HG03045 (cell line): ENCODE measurements around the gene INSYN1.
"Not testable (repeated sequence)": the region's sequence is repeated elsewhere in the genome, so short reads cannot be mapped to it uniquely, and the experiment has no call there.

Experiments used
- ATAC-seq: cut with Tn5 transposase; IDR thresholded peaks from one replicate; pipeline ENCODE4 v1.9.1; 2021; ENCODE audit warnings: mild to moderate bottlenecking, moderate library complexity; ENCODE audit not compliant: unreplicated experiment

INSYN1 gene

DNA sequence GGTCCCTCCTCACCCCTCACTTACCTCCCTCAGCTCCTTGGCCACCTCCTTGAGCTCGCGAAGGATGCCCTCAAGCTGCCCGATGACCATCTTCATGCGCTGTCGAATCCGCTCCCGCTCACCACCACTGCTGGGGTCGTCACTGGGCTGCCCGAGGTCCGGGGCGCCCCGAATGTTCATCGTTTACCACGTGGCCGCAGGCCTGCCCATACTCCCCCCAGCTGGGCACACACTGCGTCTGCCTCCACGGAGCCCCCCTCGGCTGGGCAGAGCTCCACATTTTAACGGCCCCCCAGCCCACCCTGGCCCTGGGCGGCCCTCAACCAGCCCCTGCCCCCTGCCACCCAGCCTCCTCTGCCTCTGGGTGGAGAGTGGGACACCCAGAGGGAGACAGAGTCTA lies 2.2 kb downstream of the INSYN1 start:
- no peak for ATAC-seq

DNA sequence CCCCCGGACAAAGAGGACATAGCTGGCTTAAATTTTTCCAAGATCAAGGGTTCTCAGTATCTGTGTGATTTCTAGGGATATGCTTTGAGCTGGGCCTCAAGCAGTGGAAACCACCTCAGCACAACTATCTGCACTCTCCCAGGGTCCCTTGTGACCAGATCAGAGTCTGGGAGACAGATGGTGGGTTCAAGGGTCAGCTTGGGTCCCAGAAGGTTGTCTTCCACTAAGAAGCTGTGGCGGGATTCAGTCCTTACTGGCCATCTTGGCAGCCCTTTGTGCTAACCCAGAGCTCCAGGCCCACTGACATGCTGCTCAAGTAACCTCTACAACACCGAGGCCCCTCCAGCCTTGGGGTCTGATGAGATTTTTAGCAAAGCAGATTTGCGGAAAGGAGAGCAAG lies 2.7 kb downstream of the INSYN1 start:
- ATAC-seq, result no peak

DNA sequence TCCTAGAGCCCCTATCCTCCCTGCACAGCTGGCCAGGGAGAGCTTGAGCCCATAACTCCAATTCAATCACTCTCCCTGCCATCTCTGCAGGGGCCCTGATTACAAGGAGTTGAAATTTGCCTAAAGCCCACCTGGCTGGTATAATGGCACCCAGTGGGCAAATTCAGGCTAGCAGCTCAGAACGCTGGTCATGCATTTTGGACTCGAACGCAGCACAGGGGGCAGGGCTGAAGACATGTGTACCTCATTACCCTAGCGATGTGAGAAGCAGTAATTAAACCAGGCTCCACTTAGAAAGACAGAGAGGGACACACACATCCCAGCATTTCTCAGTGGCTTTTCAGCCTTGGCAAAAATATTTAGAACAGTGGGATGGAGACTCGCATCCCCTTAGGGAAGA lies 3.2 kb downstream of the INSYN1 start:
- ATAC-seq, result no peak

DNA sequence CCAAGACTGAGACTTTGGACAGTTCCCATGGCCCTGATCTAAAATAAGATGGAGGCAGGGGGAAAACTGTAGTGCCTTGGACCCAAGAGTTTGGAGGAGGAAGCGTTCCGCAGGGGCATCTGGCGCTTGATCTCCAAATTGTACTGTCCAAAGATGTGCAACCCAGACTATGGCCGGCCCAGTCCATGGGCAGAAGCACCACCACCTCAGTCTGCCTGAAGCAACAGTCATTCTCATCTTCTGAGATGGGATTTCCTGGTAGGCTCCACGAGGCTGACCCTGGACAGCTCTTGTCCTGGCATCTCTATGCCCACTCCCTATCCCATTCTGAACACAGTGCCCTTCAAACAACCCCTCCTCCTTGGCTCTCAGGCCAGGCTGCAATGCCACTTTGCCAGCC lies 3.6 kb downstream of the INSYN1 start:
- ATAC-seq, result no peak

DNA sequence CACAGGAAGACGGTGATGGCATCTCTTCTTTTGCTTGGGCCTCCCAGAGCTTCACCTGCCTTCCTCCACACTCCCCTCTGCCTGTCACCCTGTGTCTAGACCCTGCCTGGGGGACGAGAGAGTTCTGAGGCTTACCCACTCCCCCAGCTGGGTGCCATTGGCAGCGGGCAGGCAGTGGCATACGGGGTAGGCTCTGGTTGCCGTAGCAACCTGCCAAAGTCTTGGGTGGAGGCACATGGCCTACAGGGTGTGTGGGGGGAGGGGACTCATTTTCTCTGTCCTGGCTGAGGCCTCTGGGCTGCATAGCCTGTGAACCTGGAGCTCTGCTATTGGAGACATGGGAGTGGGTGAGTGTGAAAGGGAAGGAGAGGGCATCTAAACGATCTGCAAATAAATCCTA lies 4.4 kb downstream of the INSYN1 start:
- ATAC-seq, result no peak

DNA sequence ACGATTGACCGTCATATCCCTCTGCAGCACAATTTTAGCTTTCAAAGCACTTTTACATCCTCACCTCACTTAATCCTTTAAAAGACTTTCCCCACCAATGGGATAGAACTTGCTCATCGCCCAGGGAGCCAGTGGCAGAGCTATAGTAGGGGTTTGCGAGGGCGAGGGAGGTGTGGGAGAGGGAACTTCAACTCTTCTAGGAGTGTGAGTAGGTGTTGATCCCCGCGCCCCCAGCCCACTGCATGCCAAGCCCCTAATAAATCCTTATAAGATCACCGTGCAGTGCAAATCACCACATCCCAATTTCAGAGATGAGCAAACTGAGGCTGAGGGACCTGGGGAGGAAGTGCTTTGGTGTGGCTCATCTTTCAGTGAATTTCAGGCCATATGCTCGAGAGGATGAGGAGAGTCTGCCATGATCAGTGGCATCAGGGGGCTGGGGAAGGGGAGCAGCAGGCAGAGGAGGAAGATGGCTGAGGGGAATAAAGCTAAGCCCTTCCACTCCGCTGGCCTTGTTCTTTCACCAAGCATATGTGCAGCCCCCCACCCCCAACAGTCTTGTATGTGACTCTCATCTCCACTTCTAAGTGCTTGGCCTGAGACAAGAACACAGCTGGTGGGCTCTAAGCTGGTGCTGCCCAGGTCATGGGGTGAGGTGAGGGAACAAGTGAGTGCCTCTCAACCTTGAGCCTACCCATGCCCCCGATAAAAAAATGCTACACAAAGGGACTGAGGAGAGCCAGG lies 5.1 kb downstream of the INSYN1 start:
- no peak for ATAC-seq

DNA sequence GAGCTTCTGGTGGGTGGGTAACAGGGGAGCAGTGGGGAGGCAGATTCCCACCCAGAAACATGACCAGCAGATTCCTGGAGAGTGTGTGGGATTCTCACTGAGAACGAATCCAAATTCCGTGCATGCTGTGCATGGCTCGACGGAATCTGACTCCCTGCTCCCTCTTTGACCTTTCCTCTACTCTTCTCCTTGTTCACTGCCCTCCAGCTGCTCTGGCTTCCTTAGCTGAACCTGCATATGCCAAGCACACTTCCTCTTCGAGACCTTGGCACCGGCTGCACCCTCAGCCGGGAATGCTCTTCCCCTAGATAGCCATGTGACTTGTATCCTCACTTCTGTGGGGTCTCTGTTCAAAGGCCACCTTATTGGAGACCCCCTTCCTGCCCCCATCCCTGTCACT lies 6.3 kb downstream of the INSYN1 start:
- no peak for ATAC-seq

DNA sequence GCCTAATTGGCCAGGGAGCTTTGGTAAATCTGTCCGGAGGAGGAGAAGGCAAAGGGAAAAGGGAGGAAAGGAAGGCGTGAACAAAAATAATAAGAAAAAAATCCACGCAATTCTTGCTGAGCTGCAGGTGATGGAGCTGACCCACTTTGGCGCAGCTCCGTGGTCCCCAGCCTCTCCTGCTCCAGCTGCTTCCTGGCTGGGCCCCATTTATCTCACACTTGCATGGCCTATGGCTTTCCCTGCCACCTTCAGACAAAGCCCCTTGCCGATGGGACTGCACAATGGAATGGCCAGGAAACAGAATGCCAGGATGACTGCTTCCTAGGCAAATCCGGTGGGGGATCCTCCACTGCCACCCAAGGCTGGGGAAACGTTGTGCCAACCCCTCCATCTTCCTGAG lies 6.9 kb downstream of the INSYN1 start:
- ATAC-seq, result no peak

DNA sequence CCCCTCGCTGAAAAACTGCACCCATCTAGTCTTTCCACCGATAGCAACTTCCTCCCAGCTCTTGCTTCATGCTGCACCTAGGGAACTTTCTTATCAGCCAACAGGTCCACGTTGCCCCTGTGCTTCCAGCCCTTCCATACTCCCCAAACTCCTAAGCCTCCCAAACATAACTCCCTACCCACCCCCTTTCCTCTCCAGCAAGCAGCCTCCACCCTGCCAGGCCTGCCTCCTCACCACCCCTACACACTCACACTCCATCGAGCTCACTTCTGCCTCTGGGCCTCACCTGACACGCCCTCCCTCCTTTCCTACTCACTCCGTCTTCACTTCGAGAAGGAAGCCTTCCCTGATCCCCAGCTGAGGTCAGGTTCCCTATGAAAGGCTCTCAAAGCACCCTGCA lies 8.1 kb downstream of the INSYN1 start:
- ATAC-seq, result no peak

DNA sequence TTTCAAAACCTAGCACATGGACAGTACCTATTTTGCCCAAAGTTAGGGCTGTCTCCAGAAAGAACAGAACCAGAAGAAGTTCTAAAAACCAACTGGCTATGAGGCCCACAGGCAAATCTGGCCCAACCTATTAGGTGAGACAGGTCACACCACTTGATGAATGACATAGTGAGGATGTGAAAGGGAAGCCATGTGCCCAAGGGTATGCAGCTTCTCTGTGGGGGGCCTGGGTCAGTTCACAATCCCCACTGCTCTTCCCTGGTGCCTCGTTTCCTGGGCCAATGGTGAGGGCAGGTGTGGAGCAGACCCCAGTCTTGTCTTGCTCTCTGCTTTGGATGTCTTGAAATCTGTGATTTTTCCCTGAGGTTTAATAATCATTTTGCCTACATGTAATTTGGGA lies 8.9 kb downstream of the INSYN1 start:
- no peak for ATAC-seq

DNA sequence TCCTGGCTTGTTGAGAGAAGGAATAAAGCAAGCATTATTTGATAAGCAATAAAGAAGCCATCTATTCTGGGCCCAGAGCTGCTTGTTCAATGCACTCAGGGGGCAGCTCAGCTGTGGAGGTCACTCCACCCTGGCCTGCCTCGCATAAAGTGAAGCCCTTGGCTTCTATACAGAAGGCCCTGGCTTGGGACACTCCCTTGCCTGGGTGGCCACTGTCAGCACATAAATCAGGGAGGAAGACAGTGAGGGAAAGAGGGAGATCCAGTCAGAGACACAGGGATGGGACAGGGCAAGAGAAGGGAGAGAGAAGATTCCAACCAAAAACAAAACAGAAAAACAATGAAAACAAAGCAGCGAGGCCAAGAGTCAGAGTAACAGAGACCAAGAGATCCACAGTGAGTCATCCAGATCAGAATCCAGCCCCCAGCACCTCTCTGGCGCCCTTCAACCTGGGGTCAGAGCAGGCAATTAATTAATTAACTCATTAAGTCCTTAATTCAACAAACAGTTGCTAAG lies 11.8 kb downstream of the INSYN1 start:
- ATAC-seq, result no peak

DNA sequence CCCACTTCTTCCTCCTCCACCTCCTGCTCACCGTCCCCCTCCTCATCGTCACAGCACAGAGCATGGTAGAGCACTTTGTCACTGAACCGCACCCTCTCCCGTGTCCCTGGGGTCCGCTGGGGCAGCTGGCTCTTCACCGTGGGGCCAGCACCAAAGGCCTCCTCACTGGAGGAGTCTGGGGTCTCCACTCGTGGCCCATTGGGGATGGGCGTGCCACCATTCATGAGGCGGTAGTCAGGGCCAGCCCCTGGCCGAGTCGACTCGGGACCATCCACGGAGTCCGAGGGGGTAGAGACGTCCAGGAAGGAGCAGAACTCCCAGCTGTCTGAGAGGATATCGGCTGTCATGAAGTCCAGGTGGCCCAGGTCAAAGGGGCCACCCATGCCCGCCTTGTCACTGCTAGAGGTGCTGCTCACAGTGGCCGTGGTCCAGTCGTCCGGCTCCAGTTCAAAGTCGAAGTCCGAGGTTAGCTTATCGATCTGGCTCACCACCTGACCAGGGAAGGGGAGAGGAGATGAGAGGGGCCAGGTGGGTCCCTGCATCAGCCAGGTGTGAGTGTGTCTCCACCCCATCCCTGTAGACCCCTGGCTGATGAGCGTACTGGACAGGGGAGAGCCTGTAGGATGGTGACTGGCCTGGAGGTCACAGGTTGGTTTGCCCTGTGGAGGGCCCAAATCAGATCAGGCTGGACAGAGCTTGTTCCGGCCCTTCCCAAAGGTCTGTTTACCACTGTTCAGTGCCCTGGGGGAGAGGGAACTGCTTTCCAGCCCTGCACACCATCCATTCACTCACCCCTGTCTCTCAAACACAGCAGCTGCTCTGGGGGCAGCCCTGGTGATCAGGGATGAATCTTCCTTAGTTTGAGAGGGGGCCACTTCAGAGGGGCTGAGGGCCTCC lies 12.8 kb downstream of the INSYN1 start:
- no peak for ATAC-seq

DNA sequence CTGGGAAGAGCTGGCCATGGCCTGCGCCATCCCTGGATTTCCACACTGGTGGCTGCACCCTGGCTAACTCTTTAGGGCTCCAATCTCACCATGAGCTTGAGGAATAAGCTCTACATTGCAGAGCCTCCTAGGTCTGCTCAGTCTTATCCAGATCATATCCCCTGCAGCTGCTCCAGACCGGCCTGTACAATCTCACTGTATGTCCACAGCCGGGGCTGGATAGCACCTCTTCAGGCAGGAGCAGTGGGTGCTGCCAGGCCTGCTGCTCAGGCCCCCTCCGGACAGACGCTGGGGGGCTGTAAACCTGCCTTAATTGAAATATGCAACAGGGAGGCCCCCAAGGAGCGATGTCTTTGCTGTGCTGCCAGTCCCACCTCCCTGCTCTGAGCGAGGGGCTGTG lies 15.6 kb downstream of the INSYN1 start:
- no peak for ATAC-seq

DNA sequence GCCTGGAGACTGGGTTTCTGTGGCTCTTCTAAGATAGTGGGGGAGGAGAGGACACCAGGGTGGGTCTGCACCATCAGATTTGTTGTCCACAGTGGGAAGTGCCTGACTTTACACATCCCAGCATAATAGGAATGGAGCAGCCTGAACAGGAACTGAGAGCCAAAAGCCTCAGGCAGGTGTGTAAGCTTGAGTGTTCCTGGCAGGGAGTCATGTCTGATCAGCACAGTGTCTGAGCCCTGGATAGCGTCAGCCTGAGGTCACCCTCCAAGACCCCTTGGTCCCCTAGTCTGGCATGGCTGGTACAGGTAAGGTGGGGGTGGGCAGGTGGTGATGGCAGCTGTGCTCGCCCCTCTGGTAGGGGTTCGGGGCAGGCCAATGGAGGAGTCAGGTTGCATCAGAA lies 20.2 kb downstream of the INSYN1 start:
- no peak for ATAC-seq

DNA sequence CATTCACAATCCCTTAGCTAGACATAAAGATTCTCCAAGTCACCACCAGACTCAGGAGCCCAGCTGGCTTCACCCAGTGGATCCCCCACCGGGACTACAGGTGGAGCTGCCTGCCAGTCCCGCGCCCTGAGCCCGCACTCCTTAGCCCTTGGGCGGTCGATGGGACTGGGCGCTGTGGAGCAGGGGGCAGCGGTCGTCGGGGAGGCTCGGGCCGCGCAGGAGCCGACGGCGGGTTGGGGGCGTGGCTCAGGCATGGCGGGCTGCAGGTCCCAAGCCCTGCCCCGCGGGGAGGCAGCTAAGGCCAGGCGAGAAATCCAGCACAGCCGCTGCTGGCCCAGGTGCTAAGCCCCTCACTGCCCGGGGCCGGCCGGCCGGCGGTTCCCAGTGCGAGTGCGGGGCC lies 21.1 kb downstream of the INSYN1 start:
- not testable (repeated sequence) for ATAC-seq

DNA sequence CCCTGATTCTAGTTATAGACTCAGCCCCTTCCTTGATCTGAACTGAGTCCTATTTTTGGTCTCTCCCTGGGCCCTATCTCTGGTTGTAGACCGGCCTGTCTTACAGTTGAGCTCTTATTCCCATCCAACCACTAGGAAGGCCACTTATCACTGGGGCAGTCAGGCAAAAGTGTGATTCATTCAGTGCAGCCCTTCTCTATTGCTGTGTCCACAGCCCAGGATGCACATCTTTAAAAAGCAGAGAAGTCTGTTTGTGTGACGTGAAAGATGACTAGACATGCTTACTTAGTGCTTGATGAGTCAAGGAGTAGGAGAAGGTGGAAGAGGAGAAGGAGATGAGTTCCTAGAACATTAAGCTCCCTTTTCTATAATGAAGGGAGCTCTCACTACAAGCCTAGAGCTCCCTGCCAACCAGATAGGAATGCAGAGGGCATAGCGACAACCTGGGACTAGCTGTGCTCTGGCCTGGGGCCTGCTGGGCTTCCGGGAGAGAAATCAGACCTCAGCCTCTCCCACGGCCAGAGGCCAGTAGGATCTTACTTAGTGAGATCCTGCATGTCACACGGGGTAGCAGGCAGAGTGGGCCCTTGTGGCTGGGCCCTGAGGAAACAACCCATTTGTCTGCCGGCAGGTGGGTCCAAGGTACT lies 25.7 kb downstream of the INSYN1 start:
- ATAC-seq, result no peak

DNA sequence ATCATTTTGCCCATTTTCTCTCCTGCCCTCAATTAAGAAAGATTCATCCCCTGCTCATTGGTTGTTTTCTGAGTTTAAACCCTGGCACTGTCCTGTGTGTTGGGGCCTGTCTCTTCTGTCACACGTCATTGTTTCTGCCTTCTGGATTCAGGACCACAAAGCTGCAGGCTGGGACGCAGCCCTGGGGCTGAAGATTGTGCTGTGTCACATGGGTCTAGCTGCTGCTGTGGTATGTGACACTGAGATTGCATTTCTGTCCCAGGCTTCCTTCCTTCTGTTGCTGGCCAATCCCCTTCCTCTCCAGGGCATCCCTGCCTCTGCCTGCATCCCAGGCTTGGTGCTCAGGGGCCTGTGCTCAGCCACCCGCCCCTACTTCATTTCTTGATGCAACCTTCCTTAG lies 28.9 kb downstream of the INSYN1 start:
- no peak for ATAC-seq

DNA sequence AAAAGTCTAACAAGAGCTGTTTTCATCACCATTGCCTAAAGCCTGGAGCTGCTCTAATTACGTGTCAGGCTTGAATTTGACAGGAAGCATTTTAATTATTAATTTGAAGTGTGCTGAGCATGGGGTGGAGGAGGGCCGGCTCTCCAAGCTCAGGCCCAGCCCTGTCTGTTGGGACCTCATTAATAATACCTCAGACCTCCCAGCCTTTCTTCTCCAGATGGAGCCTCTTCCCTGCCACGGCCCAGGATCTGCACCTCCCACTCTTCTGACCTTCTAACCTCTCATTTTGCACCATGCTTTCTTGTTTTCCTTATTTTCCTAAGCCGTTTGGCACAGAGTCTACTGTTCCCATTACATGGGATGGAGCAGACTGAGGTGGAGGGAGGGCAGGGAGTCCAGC lies 30.0 kb downstream of the INSYN1 start:
- no peak for ATAC-seq

DNA sequence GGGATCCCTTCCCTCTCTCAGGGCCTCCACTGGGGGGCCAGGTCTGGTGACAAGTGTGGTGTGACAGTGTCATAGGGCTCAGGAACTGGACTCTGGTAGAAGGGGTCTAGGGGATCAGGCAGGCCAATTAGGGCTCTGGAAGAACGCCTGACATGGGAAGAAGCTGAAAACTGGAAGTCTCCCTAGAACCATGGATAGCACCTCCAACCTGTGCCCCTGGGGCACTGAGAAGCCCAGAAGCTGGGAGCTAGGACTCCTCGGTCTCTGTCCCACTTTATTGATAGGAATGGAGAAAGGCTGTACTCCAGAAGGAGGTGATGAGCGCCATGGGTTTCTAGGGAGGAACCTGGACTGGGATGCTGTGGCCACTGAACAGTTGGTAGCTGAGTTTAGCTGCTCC lies 30.7 kb downstream of the INSYN1 start:
- no peak for ATAC-seq

DNA sequence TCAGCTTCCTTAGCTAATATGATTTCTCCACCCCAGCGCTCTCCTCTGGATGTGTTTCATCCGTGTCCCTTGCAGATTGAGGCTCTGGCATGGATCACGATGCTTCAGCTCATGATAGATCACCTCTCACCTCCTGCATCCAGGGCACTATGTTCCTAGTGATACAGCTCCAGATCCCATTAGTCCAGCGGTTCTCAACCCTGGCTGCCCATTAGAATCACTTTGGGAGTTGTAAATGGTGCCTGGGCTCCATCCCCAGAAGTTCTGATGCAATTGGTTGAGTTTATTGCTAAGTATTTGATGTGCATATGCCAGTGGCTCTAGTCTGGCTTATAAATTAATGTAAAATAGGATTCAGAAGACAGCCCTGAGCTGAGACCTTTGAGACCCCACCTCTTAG lies 34.5 kb downstream of the INSYN1 start:
- ATAC-seq, result no peak

DNA sequence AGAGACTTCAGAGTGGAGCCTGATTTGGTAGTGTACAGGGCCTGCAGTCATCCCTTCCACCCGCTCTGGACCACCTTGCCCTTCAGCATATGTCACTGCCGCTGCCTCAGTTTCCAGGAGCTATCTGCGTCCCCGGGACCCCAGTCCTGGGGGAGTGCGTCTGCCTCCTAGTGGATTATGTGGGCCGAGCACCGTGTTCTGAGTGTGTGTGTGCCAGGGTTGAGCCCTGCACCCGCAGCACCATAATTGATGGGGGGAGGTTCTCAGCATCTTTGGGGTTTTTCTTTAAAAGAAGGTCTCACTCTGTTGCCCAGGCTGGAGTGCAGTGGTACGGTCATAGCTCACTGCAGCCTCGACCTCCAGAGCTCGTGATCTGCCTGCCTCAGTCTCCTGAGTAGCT lies 35.3 kb downstream of the INSYN1 start:
- ATAC-seq, result no peak

DNA sequence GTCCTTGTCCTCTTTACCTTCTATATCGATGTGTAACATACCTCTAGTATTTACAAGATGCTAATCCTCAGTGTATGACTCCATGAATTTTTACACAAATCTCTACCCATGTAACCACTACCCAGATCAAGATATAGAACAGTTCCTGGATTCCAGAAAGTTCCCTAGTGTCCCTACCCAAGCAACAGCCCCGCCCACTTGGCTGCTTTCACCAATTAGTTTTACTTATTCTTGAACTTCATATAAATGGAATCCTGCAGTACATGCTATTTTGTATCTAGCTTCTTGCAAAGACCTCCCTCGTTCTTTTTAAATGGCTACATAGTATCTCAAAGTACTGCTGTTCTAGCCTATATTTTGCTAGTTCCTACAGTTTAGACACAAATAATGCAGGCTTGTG lies 35.9 kb downstream of the INSYN1 start:
- ATAC-seq, result no peak
